ENCODE data around the gene RPL35A.
A peak's percentile ranks its signal among the peaks of the same experiment; 100 is the strongest.
"Not testable (repeated sequence)": the region's sequence is repeated elsewhere in the genome, so short reads cannot be mapped to it uniquely, and the experiment has no call there.

RPL35A gene

DNA sequence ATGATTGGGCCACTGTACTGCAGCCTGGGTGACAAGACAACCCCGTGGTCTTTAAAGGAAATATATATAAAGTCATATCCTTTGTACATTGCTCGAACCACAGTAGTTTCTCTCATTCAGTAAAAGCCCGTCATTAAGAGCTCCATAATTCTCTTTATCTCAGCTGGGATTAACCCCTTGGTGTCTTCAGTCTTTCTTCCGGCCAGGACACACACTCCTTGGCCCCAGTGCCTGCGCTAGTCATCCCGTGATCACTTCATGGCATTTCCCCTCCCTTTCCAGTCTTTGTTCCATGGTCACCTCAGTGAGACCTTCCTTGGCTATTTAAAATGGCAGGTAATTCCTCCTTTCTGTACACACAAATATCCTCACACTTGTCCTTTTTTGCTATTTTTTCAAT lies 3.3 kb downstream of the RPL35A start:
- FAIRE-seq, result no peak

DNA sequence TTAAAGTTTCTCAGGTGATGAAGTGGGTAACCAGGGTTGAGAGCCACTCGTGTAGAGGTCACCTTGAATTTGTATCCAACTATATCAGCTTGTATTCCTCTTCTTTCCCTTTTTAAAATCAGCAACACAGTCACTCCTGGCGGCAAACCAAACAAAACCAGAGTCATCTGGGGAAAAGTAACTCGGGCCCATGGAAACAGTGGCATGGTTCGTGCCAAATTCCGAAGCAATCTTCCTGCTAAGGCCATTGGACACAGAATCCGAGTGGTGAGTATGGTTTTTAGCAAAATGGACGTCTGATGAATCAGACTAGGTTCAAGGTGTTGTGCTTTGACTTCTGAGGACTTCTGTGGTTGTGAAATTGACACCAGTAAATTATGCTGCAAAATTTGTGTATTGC lies 3.9 kb downstream of the RPL35A start:
- no peak for FAIRE-seq

DNA sequence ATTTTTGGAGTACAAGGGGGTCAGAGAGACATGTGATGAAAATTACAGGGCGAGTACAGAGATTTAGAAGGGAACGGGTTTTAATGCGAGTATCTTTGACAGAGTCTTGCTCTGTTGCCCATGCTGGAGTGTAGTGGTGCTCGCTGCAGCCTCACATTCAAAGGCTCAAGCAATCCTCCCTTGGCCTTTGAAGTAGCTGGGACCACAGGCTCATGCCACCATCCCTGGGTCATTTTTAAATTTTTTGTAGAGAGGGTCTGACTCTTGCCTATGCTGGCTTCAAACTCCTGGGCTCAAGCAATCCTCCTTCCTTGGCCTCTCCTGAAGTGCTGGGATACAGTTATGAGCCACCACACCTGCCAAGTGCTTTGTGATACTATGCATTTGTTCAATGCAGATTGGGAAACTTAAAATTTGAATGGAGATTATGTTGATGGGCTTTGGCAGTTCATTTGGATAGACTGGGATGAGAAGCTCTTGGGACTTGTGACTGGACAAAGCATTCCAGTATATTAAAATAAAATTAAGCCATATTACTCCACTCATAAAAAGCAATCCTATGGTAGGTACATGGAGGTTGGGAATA lies 6.0 kb downstream of the RPL35A start:
- no peak for FAIRE-seq

DNA sequence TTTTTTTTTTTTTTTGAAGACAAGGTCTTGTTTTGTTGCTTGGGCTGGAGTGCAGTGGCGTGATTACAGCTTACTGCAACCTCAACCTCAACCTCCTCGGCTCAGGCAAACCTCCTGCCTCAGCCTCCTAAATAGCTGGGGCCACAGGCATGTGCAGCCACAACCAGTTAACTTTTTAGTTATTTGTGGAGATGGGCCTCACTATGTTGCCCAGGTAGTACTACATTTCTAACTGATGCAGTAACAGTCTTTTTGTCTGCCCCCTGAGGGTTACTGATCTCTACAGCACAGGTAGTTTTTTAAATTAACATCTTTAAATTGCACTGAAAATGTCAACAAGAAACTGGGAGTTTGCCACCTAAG lies 6.6 kb downstream of the RPL35A start:
- FAIRE-seq, result no peak

DNA sequence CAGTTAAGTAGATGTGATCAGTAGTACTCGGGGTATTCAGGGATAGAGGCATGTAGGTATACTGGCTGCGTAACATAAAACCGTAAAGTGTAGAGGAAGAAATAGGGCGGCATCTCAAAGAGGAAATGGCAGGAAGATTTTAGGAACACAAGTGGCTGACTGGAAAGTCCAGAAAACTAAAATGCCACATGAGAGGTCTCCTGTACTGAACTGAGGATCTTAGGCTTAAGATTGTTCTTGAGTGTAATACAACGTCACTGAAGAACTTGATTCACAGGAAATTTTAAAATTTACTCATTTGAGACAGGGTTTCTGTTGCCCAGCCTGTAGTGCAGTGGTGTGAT lies 7.8 kb downstream of the RPL35A start:
- no peak for FAIRE-seq

DNA sequence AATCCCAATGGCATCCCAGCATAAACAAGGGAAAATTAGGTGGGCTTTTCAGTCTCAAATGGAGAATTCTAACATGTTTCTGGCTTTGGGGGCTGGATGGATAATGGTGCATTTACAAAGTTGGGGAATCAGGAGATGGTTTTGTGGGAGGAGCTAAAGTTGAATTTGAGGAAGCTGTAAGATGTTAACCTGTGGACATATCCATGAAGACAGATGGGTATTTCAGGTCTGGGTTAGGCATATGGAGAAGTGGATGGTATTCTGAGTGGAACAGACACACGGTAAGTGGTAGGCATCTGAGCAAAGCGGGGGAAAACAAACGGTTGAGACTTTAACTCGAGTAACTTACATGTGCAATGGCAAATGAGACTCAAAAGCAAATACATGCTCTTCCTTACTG lies 8.4 kb downstream of the RPL35A start:
- no peak for FAIRE-seq

DNA sequence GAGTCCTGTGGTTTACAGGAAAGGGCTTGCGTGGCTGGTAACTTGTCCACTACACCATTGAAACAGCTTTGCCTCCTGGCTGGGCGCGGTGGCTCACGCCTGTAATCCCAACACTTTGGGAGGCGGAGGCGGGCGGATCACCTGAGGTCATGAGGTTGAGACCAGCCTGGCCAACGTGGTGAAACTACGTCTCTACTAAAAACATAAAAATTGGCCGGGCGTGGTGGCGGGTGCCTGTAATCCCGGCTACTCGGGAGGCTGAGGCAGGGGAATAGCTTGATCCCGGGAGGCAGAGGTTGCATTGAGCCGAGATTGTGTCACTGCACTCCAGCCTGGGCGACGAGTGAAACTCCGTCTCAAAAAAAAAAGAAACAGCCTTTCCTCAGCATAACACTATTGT lies 8.9 kb downstream of the RPL35A start:
- FAIRE-seq, result not testable (repeated sequence)

DNA sequence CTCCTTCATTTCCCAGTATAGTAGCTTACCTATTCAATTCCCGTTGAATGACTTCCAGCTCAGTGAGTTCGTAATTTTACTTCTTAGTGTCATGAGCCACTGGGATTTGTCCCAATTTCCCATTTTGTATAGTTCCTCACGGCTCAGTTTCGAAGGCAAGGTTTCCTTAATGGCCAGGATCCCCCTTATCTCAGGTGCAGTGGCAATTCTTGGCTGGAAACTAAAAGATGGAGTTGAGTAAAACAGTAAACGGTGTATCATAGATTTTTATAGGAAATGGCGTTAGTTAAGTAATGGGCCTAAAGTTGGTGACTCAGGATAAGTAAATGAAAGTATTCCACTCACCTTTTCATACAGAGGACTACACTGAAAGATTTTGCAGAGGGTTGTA lies 9.5 kb downstream of the RPL35A start:
- no peak for FAIRE-seq

DNA sequence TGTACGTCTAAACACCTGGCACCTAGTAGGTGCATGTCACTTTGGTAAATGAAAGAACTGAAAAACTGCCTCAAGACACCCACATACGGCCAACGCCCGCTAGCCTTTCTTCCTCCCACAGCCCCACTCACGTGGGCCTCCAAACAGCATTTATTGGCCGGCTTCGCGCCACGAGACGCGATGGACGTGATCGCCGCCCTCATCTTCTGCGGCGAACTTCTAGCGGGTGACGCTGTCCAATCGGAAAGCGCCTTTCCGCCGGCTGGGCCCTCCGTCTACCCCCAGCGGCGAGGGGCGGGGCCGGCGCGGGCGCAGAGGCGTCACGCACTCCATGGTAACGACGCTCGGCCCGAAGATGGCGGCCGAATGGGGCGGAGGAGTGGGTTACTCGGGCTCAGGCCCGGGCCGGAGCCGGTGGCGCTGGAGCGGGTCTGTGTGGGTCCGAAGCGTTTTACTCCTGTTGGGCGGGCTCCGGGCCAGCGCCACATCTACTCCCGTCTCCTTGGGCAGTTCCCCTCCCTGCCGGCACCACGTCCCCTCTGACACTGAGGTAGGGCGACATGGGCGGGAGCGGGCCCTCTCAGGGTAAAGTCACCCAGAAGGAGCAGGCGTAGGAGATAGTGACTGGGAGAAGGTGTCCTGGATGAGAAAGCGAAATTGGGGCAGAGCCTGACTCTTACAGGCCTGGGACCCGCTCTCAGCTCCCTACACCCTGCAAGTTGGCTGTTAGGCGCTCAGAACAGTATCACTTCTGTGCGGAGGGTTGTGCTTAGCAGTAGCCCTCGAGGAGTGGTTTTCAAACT lies 10.1 kb downstream of the RPL35A start, which contains the start of gene LMLN:
Gene LMLN, plus strand, starts transcription at position 327 of the 803 bp plus-strand sequence. Its CDS starts 29 bp downstream, at position 356.
- FAIRE-seq, result peak; percentile 96

DNA sequence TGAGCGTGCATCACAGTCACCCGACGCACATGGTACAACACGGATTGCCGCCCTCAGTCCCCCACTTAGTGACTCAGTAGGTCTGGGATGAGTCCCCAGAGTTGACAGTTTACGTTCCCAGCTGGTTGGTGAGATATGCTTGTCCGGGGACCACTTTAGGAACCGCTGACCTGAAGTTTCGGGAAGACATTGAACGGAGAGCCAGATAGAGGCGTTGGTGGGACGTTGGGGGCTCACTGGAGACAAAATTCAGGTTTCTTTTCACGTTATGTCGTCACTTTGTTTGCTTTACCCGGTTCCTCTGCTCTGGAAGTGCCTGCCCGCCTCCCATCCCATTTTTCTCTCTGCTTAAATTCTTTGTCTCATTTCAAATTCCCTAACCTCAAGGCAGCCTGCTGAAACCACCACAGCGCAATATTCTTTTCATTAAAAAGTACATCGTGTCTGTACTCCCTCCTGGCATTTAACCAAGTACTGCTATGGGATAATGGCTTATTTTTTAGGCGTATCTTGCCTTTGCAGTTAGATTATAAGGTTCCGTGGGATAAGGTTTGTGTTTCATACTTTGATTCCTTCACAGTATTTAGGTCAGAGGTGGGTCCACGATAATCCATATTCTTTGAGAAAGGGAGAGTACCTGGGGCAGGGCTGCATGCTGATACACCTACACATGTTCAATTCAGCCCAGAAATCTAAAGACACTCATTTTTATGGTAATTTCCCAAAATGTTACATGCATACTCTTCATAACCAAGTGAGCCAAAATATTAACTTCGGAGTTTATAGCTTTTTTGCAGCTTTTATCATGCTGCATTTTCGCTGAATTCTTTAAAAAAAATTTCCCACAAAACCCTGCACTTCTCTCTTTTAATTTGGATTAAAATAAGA lies 10.9 kb downstream of the RPL35A start:
- FAIRE-seq, result no peak

DNA sequence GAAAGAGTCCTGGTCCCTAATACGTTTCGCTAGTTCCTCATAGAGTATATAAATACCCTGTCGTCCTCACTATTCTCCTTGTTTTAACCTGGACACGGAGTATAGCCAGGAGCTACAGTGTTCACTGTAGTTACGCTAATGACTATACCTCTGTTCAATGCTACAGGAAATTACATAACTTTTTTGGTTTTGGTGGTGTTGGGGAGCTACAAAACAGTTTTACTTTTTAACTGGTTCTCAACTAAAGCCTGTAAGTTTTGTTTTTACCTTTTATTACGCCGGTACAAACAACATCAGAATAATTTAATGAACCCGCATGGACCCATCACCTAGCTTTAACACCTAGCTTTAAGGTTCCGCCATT lies 11.6 kb downstream of the RPL35A start:
- no peak for FAIRE-seq

DNA sequence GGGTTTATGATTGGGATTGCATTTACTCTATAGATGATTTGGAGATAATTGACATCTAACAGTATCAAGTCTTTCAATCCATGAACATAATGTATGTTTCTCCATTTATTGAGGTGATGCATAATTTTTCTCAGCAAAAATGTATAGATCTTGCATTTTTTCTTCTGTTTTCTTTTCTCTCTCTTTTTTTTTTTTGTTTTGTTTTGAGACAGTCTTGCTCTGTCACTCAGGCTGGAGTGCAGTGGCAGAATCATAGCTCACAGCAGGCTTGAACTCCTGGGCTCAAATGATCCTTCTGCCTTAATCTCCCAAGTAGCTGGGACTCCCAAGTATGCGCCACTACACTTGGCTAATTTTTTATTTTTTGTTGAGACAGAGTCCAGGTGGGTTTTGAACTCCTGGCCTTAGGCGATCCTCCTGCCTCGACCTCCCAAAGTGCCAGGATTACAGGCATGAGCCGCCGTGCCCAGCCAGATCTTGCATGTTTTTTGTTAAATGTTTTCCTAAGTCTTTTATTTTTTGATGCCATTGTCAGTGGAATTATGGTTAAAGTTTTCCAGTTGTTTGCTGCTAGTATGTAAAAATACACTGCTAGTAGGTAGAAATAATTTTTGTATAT lies 13.1 kb downstream of the RPL35A start:
- FAIRE-seq, result no peak

DNA sequence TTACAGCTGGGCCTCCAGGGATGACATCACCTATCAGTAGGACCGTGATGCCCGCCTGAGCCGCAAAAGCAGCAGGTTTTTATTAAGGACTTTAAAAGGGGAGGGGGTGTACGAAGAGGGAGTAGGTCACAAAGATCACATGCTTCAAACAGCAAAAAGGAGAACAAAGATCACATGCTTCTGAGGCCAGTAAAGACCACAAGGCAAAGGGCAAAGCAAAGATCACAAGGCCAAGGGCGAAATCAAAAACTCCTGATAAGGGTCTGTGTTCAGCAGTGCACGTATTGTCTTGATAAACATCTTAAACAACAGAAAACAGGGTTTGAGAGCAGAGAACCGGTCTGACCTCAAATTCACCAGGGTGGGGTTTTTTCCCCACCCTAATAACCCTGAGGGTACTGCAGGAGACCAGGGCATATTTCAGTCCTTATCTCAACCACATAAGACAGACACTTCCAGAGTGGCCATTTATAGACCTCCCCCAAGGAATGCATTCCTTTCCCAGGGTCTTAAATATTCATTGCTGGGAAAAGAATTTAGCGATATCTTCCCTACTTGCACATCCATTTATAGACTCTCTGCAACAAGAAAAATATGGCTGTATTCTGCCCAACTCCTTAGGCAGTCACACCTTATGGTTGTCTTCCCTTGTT lies 17.5 kb downstream of the RPL35A start:
- not testable (repeated sequence) for FAIRE-seq

DNA sequence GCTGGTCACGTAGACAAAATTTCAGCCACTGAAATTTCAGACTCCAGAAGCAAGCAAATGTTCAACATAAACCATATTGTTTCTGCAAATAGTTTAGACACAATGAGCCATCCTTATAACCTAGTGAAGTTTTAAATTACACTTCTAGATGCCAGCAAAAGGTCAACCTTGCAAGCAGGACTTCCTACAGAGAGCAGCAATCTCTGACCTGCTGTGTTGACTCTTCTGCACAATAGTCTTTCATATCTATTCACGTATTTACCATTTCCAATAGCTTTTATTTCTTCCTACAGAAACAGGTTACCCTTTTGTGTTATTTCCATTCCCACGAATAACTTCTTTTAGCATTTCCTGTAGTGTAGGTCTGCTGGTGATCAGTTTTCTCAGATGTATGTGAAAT lies 20.6 kb downstream of the RPL35A start:
- no peak for FAIRE-seq

DNA sequence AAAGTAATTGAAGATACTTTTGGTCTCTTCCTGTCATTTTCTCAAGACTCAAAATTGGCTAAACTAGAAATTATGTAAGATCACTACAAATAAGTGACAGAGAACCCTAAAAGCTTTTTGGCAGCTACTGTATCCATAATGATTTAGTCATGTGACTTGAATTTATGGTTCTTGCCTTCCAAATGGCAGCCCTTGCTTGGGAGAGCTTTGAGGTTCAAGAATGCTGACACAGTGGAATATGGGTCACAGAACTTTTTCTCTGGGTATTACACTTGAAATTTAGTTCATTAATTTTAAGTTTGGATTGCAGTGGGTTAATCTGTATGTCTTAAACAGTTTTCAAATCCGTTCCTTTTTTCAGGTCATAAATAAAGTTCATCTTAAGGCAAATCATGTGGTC lies 24.0 kb downstream of the RPL35A start:
- FAIRE-seq, result no peak

DNA sequence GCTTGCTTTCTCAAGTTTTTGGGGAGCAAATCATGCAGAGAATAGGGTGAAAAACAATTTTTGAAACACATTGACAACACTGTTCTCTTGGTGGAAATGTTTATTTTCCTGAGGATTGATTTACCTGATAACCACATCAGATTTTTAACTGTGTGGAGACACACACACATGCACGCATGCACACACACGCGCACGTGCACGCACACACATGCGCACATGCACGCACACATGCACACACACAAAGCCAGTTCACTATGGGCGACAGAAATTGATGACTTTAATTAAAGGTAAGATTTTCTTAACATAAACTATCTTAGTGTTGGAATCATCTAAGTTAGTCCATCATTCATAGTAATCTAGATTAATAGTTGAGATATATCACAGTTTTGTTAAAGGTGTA lies 25.3 kb downstream of the RPL35A start:
- FAIRE-seq, result no peak

DNA sequence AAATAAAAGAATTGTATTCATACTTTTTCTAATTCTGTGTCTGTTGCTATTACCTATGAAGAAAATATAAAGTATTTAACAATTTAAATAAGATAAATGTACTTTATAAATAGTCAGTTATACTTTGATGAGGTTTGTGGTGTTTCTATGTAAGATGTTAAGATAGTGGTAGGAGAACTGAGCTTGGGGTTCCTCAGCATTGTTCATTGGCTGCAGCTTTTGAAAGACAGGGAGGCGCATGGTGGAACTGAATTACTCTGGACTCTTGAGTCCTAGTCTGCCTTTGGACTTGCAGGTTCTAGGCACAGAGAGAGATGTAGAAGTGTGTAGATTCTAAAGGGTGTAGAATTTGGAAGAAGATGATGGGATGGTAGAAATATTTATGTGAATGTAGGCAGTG lies 33.1 kb downstream of the RPL35A start:
- FAIRE-seq, result no peak

DNA sequence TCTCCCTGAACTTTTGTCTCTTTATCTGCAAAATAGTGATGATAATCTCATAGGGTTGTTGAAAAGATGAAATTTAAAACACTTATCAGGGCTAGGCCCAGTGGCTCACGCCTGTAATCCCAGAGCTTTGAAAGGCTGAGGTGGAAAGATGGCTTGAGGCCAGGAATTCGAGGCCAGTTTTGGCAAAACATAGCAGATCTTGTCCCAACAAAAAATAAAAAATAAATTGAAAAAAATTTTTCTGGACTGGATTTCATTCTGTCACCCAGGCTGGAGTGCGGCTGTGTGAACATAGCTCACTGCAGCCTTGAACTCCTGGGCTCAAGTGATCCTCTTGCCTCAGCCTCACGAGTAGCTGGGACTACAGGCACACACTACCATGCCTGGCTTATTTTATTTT lies 39.7 kb downstream of the RPL35A start:
- no peak for FAIRE-seq

DNA sequence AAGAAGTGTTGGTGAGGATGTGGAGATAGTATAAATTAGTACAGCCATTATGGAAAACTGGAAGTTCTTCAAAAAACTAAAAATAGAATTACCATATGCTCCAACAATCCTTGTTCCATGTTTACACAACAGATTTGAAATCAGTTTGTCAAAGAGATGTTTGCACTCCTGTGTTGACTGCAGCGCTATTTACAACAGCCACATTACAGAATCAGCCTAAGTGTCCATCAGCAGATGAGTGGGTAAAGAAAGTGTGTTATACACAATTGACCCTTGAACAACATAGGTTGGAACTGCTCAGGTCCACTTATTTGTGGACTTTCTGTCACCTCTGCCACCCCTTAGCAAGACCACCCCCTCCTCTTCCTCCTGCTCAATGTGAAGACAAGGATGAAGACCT lies 44.7 kb downstream of the RPL35A start:
- FAIRE-seq, result no peak

DNA sequence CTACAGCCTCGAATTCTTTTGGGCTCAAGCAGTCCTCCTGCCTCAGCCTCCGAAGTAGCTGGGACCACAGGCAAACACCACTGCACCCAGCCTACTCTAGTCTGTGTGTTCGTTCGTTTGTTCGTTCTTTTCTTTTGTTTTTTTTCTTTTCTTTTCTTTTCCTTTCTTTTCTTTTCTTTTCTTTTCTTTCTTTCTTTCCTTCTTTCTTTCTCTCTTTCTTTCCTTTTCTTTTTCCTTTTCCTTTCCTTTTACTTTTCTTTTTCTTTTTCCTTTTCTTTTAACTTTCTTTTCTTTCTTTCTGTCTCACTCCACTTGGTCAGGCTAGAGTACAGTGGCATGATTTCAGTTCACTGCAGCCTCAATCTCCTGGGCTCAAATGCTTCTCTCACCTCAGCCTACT lies 46.9 kb downstream of the RPL35A start:
- no peak for FAIRE-seq

DNA sequence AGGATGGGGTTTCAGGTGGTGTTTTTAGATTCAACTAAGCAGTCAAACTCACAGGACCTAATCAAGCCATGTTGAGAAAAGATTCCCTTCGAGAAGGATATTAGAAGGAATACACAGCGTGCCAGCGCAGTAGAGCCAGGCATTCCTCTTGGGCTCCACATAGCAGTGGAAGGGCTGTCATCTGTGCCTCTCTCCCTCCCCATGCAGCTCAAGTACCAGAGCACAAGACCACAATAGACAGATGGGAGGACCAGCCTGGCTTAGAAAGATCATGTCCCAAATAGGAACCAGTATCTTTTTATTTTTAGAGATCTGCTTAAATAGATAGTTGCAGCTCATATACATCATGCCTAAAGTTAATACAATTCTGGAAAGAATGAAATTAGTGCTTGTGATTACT lies 47.9 kb downstream of the RPL35A start:
- no peak for FAIRE-seq

Data from endometrium (tissue), 2 donors.